Activated CD4-positive, alpha-beta T cell treated with anti-CD3 and anti-CD28 coated beads, Interleukin-2, amount 10 ng/mL, durations not matched to agents 24 days and 14 days (primary cell): ENCODE data around the gene TPH2. TPM values are rescaled to one million over a fixed set of nuclear protein-coding genes. Genes with fewer than 3 reads are reported as not detected.

Source experiments
- DNase-seq: peaks from one replicate; pipeline ENCODE4 v3.0.0; 2022
- H3K27ac Mint-ChIP-seq: one replicate; pipeline ENCODE4 v1.8.0; 2022; ENCODE audit warnings: mild to moderate bottlenecking, mixed read lengths
- H3K27me3 Mint-ChIP-seq: one replicate; pipeline ENCODE4 v1.8.0; 2022; ENCODE audit warnings: mixed read lengths
- H3K36me3 Mint-ChIP-seq: one replicate; pipeline ENCODE4 v1.8.0; 2022; ENCODE audit warnings: low read depth, mild to moderate bottlenecking, mixed read lengths
- H3K4me1 Mint-ChIP-seq: one replicate; pipeline ENCODE4 v1.8.0; 2021; ENCODE audit warnings: mixed read lengths
- H3K4me3 Mint-ChIP-seq: one replicate; pipeline ENCODE4 v1.8.0; 2022; ENCODE audit warnings: mild to moderate bottlenecking, moderate library complexity, mixed read lengths
- H3K9me3 Mint-ChIP-seq: one replicate; pipeline ENCODE4 v1.8.0; 2021; ENCODE audit warnings: mixed read lengths
- intact Hi-C: fragments of 100-400 bp; cut with micrococcal nuclease; formaldehyde crosslinking; loops from one replicate; pipeline ENCODE4 v1.15.1; 2023
- total RNA-seq: library from RNA; stranded (reverse); gene quantifications from 2 replicates; pipeline ENCODE4 v1.2.3, GENCODE V29; 2022

TPH2 gene
- total RNA-seq, 1 donor from 2014 or later, result not detected

DNA sequence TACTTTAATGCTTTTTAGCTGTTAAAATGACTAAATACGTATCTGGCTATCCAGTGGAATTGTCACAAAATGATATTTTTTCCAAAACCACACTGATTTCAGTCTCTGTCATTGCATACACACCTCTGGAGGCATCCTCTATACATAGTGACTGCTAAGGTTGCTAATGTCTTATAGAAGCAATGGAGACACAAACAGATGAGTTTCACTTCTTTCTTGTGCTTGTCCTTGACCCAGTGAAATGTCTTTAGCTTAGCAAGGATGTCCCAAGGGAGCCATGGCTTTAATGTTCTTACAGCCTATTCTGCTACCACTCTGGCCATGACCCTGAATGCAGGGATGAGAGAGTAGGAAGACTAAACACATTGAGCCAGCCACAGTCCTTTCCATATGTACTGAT is 90.3 kb downstream of the TPH2 start:
- Mint-ChIP-seq H3K27ac (no peak overlapping the region), H3K9me3 (no peaks in the 10 kb centered on the region), H3K4me1 (no peaks in the 10 kb centered on the region), H3K27me3 (peaks cover 5% of the 10 kb centered on the region), H3K36me3 (no peaks in the 10 kb centered on the region), H3K4me3 (no peak overlapping the region)
- no peak for DNase-seq
- intact Hi-C loops, result no loop called here

DNA sequence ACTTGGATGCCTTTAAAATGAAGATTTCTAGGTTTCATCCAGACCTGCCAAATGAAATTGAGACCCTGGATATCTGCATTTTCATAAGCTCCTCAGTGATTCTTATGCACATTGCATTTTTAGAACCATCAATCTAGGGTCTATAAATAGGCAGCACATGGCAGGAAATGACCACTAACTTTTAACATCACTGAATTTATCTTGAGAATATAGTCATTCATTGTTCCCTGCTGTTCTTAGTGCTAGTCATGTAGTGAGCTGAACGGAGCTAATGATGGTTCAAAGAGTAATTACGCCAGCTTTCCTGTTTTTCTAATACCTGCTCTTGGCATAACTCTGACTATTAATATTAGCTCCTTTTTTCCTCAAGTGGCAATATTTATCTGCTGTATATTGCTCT is 91.6 kb downstream of the TPH2 start:
- Mint-ChIP-seq H3K4me1 (no peaks in the 10 kb centered on the region), H3K27me3 (peaks cover 5% of the 10 kb centered on the region), H3K4me3 (no peak overlapping the region), H3K36me3 (no peaks in the 10 kb centered on the region), H3K9me3 (no peaks in the 10 kb centered on the region), H3K27ac (no peak overlapping the region)
- DNase-seq, result no peak
- intact Hi-C loops, result no loop called here

DNA sequence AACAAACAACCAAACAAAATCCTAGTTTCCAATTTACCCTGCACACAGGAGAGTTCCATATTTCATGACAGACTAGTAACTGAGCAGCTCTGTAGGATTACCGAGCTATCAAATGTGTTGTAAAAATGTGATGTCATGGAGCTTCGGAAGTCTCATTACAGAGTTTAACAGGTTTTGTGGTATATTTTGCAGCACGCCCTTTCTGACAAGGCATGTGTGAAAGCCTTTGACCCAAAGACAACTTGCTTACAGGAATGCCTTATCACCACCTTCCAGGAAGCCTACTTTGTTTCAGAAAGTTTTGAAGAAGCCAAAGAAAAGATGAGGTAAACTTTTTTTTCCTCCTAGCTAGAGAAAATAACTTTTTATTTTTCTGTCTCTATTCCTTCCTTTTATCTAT is 92.4 kb downstream of the TPH2 start:
- no peaks in the 10 kb centered on the region for H3K9me3 Mint-ChIP-seq
- H3K36me3 Mint-ChIP-seq, result no peaks in the 10 kb centered on the region
- intact Hi-C loops, result no loop called here

DNA sequence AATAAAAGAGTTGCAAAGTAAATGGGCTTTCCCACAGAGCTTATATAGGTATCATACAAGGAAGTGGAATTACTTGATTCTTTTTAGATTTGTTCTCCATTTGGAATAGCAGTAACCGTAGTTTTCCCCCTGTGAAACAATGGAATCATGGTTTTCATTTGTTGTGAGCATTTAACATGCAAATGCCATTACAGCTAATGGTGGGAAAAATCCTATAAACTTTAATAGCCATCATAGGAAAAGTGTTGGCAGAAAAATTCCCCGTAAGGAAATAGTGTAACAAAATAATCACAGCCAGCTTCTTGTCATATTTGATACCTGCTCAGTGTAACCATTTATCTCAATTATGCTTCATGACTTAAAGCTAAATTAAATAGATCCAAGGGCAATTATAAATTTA is 95.3 kb downstream of the TPH2 start:
- no peaks in the 10 kb centered on the region for H3K4me1 Mint-ChIP-seq
- H3K27me3 Mint-ChIP-seq, result no peaks in the 10 kb centered on the region
- no peak overlapping the region for H3K4me3 Mint-ChIP-seq
- no peak overlapping the region for H3K27ac Mint-ChIP-seq
- no peak for DNase-seq
- no peaks in the 10 kb centered on the region for H3K36me3 Mint-ChIP-seq
- intact Hi-C loops, result no loop called here
- H3K9me3 Mint-ChIP-seq, result no peaks in the 10 kb centered on the region

More for the DNA sequence above, 92.4 kb downstream of the TPH2 start:
- H3K27ac Mint-ChIP-seq, result no peak overlapping the region
- DNase-seq, result no peak
- H3K27me3 Mint-ChIP-seq, result no peaks in the 10 kb centered on the region
- no peak overlapping the region for H3K4me3 Mint-ChIP-seq
- H3K4me1 Mint-ChIP-seq, result no peaks in the 10 kb centered on the region

DNA sequence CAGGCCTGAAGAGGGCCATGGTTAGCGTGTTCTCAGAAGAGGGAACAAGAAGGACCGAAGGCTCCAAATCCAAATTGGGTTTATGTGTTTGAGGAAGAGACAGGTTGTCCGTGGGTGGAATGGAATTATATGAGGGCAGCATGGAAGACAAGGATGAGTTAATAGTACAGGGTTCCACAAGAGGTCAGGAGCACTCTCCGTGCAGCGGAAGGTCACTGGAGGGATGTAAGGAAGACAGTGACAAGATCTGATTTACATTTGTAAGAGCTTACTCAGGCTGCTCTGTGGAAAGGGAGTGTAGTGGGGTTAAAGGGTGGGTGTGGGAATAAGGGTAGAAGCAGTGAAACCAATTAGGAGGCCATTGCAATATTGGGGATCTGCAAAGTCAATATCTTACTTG is 97.0 kb downstream of the TPH2 start:
- Mint-ChIP-seq H3K27ac (no peak overlapping the region), H3K36me3 (no peaks in the 10 kb centered on the region), H3K27me3 (no peaks in the 10 kb centered on the region), H3K4me3 (no peak overlapping the region), H3K9me3 (no peaks in the 10 kb centered on the region), H3K4me1 (no peaks in the 10 kb centered on the region)
- DNase-seq, result no peak
- intact Hi-C loops, result no loop called here

DNA sequence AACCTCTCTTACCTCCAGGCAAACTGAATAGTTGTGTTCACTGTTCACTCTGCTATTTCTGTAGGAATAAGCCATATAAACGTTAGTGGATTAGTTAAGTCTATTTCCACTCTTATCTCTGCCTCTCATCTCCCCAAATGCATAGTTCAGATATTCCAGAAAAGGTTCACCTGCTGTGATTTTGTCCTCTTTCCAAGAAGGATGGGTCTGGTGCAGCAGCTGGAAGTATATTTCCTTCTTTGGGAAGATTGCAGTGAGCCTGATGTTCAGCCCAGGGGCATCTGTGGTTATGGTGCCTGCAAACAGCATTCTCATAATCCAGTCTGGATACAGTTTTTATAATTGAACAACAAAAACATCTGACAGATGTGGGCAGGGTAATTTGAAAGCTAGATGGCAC is 97.7 kb downstream of the TPH2 start:
- Mint-ChIP-seq H3K27me3 (no peaks in the 10 kb centered on the region), H3K36me3 (no peaks in the 10 kb centered on the region), H3K4me1 (no peaks in the 10 kb centered on the region), H3K27ac (no peak overlapping the region), H3K4me3 (no peak overlapping the region), H3K9me3 (no peaks in the 10 kb centered on the region)
- intact Hi-C loops, result no loop called here
- no peak for DNase-seq

DNA sequence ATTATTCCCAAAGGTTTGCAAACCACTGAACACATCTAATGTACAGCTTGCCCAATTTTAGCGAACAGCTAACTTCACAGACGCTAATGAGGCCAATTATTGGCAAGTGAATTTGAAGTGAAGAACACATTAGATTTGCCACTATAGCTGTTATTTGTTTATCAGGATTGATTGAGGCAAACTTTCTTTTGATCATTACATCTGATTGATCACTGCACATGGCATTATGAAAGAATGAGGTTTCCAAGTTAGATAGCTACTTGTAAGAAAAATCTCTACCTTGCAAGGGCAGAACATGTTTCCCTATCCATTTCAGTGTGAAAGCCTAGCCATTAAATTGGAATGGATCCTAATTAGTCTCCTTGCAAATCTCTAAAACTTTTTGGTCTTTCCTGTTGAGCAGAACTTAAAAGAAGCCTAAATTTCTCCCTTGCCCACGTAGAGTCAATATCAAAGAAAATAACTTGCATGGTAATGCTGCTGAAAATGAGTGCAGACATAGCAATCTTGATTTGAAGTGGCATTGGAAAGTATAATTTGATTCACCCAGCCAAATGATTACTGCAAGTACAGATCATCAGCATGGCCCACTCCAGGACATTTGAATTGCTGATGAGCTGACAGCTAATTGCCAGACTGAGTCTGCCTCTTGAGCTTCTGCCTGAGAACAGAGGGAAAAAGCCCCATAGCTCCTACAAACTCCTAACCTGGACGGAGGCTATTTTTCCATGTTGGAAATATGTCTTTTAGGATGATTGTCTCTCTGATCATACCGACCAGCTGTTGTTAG is 98.6 kb downstream of the TPH2 start:
- Mint-ChIP-seq H3K27me3 (no peaks in the 10 kb centered on the region), H3K36me3 (no peaks in the 10 kb centered on the region), H3K4me3 (no peak overlapping the region), H3K4me1 (no peaks in the 10 kb centered on the region), H3K9me3 (no peaks in the 10 kb centered on the region), H3K27ac (no peak overlapping the region)
- intact Hi-C loops, result no loop called here
- no peak for DNase-seq

DNA sequence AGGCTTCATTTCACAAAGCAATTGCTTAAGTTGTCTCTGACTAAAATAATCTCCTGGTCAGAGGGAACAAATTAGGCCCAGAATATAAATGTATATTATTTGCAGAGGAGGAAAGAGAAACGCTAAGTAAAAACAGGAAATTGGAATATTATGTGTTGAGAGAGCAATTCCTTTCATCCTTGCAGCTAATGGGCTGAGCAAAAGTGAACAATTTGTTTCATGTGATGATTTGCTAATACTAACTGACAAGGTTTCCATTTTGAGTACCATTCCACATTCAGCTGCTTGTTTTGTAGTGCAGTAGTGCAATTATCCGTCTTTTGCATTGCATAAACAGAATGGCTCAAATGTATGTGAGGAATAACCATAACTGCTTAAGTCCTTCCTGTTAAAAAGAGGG is 103.2 kb downstream of the TPH2 start:
- no peak overlapping the region for H3K4me3 Mint-ChIP-seq
- DNase-seq, result no peak
- H3K9me3 Mint-ChIP-seq, result no peaks in the 10 kb centered on the region
- H3K36me3 Mint-ChIP-seq, result no peaks in the 10 kb centered on the region
- H3K27ac Mint-ChIP-seq, result no peak overlapping the region
- no peaks in the 10 kb centered on the region for H3K4me1 Mint-ChIP-seq
- intact Hi-C loops, result no loop called here
- H3K27me3 Mint-ChIP-seq, result no peaks in the 10 kb centered on the region

DNA sequence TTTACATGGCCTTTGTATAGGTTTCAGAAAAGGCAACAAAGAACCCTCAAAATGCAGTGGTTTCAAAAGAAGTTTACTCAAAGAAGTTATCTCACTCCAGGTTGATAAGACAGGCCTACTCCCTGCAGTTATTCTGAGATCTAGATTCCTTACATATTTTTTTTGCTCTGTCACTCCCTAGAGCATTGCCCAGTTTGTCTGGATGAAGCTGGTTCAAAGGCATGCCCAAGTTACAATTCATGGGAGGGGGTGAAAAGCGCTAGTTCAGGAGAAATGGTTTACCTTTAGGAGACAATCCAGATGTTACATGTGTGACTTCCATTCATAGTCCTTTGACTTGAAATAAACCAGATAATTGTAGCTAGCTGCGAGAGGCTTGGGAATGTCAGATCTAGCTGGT is 115.0 kb downstream of the TPH2 start:
- no peak overlapping the region for H3K4me3 Mint-ChIP-seq
- H3K27ac Mint-ChIP-seq, result no peak overlapping the region
- H3K27me3 Mint-ChIP-seq, result no peaks in the 10 kb centered on the region
- DNase-seq, result no peak
- intact Hi-C loops, result no loop called here
- no peaks in the 10 kb centered on the region for H3K9me3 Mint-ChIP-seq
- H3K36me3 Mint-ChIP-seq, result no peaks in the 10 kb centered on the region
- H3K4me1 Mint-ChIP-seq, result no peaks in the 10 kb centered on the region

DNA sequence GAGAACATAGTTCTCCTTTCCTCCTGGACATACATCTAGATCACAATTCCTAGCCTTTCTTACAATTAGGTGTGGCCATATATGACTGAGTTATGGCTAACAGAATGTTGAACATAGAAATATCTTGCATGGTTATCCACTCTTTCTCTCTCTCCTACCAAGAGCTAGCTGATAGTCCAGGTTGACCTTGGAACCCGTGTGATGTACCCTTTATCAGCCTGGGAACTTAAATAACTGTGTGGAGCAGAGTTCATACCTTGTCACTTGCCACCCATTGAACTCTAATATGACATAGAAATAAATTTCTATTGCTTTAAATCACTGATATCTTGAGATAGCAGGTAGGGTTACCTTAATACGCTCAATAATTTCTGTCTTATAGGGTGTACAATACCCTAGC is 115.9 kb downstream of the TPH2 start:
- DNase-seq, result no peak
- intact Hi-C loops, result no loop called here
- no peaks in the 10 kb centered on the region for H3K4me1 Mint-ChIP-seq
- H3K9me3 Mint-ChIP-seq, result no peaks in the 10 kb centered on the region
- no peak overlapping the region for H3K4me3 Mint-ChIP-seq
- H3K36me3 Mint-ChIP-seq, result no peaks in the 10 kb centered on the region
- H3K27ac Mint-ChIP-seq, result no peak overlapping the region
- H3K27me3 Mint-ChIP-seq, result no peaks in the 10 kb centered on the region

DNA sequence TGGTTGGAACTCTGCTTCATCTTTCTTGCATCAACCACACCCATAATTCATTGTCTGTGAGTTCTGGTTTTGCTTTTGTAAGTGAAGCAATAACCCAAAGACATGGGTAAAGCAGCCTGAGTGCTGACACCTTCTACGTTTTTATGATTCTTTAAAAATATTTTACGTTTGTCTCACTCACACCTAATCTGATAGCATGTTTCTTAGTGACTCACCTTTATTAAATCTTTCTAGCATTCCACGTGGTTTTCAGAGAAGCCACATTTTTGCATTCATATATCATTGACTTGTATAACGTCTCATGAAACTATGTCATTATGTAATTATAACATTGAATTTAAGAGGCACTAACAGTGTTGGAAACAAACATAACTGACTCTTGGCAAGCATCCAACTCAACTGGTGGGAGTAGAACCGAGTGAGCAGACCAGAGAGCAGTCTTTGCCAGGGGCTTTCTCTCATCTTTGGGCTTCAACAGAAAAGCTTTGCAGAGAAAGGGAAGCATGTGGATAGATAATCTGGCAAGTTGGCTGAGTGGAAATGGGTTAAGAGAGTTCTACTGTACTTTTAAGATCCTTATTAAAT is 118.8 kb downstream of the TPH2 start:
- no peaks in the 10 kb centered on the region for H3K27me3 Mint-ChIP-seq
- no peak for DNase-seq
- no peaks in the 10 kb centered on the region for H3K9me3 Mint-ChIP-seq
- H3K4me1 Mint-ChIP-seq, result no peaks in the 10 kb centered on the region
- intact Hi-C loops, result no loop called here
- no peaks in the 10 kb centered on the region for H3K36me3 Mint-ChIP-seq
- no peak overlapping the region for H3K27ac Mint-ChIP-seq
- H3K4me3 Mint-ChIP-seq, result no peak overlapping the region

DNA sequence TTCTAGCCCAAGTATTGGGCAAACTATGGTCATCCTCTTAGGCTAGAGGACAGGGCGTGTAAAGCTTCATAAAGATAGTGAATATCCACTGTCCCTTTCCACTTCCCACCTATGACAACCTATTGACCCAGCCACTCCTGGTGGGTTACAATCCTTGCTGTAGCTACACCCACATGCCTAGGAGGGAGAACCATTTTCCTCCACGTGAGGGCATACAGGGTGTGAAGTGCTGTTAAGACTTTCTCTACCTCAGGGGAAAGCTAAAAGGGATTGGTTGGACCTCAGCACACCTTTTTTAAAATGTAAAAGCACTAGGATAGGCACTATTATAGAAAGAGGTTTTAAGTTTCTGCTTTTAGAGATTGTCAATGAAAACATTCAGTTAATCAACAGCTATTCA is 124.4 kb downstream of the TPH2 start:
- DNase-seq, result no peak
- H3K36me3 Mint-ChIP-seq, result no peaks in the 10 kb centered on the region
- no peak overlapping the region for H3K4me3 Mint-ChIP-seq
- intact Hi-C loops, result no loop called here
- H3K27me3 Mint-ChIP-seq, result no peaks in the 10 kb centered on the region
- no peak overlapping the region for H3K27ac Mint-ChIP-seq
- no peaks in the 10 kb centered on the region for H3K9me3 Mint-ChIP-seq
- no peaks in the 10 kb centered on the region for H3K4me1 Mint-ChIP-seq

DNA sequence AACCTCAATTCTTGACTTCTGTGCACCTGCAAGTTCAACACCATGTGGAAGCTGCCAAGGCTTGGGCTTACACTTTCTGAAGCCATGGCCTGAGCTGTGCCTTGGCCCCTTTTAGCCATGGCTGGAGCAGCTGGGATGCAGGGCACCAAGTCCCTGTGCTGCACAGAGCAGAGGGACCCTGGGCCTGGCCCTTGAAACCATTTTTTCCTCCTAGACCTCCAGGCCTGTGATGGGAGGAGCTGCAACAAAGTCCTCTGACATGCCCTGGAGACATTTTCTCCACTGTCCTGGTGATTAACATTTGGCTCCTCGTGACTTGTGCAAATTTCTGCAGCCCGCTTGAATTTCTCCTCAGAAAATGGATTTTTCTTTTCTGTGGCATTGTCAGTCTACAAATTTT is 132.4 kb downstream of the TPH2 start:
- H3K27ac Mint-ChIP-seq, result no peak overlapping the region
- peaks cover 4% of the 10 kb centered on the region for H3K9me3 Mint-ChIP-seq
- intact Hi-C loops, result no loop called here
- DNase-seq, result no peak
- no peaks in the 10 kb centered on the region for H3K36me3 Mint-ChIP-seq
- H3K27me3 Mint-ChIP-seq, result no peaks in the 10 kb centered on the region
- H3K4me1 Mint-ChIP-seq, result no peaks in the 10 kb centered on the region
- H3K4me3 Mint-ChIP-seq, result no peak overlapping the region

DNA sequence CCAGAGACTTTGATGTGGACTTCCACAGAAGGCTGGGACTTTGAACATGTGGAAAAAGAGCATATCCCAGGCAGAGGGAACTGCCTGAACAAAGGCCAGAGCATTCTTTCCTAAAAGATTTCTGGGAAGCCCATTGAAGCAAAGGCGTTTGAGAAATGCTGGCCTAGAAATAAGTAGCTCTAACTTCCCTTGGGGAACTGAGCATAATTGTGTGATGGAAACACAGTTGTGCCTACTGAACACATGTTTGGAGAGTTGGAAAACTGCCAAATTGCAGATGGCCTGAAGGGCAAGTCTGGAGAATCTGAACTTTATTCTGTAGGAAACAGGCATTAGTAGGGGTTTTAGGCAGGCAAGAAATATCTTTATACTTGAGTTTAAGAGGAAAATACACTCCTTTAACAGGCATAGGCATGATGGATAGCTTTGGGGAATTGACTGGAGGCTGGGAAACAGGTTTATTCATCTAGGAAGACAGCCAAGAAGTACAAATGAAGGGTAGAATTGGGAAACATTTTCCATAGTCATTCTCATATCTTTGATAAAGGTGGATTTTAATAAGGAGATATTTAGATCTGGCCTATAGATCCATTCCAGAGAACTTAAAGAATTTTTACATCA is 134.1 kb downstream of the TPH2 start:
- H3K36me3 Mint-ChIP-seq, result no peaks in the 10 kb centered on the region
- intact Hi-C loops, result no loop called here
- H3K4me1 Mint-ChIP-seq, result no peaks in the 10 kb centered on the region
- no peak overlapping the region for H3K4me3 Mint-ChIP-seq
- H3K27ac Mint-ChIP-seq, result no peak overlapping the region
- H3K27me3 Mint-ChIP-seq, result no peaks in the 10 kb centered on the region
- no peak for DNase-seq
- H3K9me3 Mint-ChIP-seq, result peaks cover 4% of the 10 kb centered on the region
